ENCODE data around the gene SCLY.

- TF ChIP-seq, protein P1, sequence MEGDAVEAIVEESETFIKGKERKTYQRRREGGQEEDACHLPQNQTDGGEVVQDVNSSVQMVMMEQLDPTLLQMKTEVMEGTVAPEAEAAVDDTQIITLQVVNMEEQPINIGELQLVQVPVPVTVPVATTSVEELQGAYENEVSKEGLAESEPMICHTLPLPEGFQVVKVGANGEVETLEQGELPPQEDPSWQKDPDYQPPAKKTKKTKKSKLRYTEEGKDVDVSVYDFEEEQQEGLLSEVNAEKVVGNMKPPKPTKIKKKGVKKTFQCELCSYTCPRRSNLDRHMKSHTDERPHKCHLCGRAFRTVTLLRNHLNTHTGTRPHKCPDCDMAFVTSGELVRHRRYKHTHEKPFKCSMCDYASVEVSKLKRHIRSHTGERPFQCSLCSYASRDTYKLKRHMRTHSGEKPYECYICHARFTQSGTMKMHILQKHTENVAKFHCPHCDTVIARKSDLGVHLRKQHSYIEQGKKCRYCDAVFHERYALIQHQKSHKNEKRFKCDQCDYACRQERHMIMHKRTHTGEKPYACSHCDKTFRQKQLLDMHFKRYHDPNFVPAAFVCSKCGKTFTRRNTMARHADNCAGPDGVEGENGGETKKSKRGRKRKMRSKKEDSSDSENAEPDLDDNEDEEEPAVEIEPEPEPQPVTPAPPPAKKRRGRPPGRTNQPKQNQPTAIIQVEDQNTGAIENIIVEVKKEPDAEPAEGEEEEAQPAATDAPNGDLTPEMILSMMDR (IDR thresholded peaks at IDR 0.05; ENCODE audit: poor library complexity): no peak
- TF ChIP-seq EZH2 (IDR thresholded peaks at IDR 0.05; ENCODE audit: borderline replicate concordance): no peak
These were observed 1.3 kb upstream of the SCLY start for GRCh38 chr2:238059505-238059904.

Measured in hepatocyte (in vitro differentiated cells).